OCI-M2 (cell line): ENCODE data around the gene RANBP10.

Experiments used
- DNase-seq: peaks from one replicate; lab custom pipeline; 2025; ENCODE audit not compliant: unreplicated experiment; lab: John Stamatoyannopoulos, UW

Gene RANBP10

GRCh38 chr16:67749436-67750078, 56.8 kb downstream of the RANBP10 start:
- no peak for DNase-seq

- DNase-seq: no peak
Observed at GRCh38 chr16:67748834-67749233, 57.5 kb downstream of the RANBP10 start.

- no peak for DNase-seq
Observed at GRCh38 chr16:67746846-67747245, 59.5 kb downstream of the RANBP10 start.

- no peak for DNase-seq
Observed at GRCh38 chr16:67741118-67741517, 65.2 kb downstream of the RANBP10 start.

- DNase-seq: no peak
Observed at GRCh38 chr16:67740391-67740790, 66.0 kb downstream of the RANBP10 start.

- DNase-seq: no peak
Observed at GRCh38 chr16:67736858-67737257, 69.5 kb downstream of the RANBP10 start.

GRCh38 chr16:67734731-67735201, 71.6 kb downstream of the RANBP10 start:
- DNase-seq: no peak

GRCh38 chr16:67733734-67734470, 72.5 kb downstream of the RANBP10 start:
- DNase-seq: no peak

GRCh38 chr16:67731753-67732095, 74.6 kb downstream of the RANBP10 start:
- no peak for DNase-seq

- DNase-seq: no peak
Observed at GRCh38 chr16:67731071-67731752, 75.1 kb downstream of the RANBP10 start.

- DNase-seq: no peak
Observed at GRCh38 chr16:67730326-67730725, 76.0 kb downstream of the RANBP10 start.

GRCh38 chr16:67729636-67730248, 76.6 kb downstream of the RANBP10 start:
- no peak for DNase-seq

GRCh38 chr16:67727521-67728485, 78.6 kb downstream of the RANBP10 start:
- no peak for DNase-seq

- DNase-seq: no peak
Observed at GRCh38 chr16:67726106-67727034, 80.0 kb downstream of the RANBP10 start.

- DNase-seq: no peak
Observed at GRCh38 chr16:67723911-67724305, 82.5 kb downstream of the RANBP10 start.

GRCh38 chr16:67723151-67723910, 83.0 kb downstream of the RANBP10 start:
- DNase-seq: no peak

- no peak for DNase-seq
Observed at GRCh38 chr16:67720236-67720635, 86.1 kb downstream of the RANBP10 start.

- DNase-seq: peak; percentile 3
Observed at GRCh38 chr16:67719778-67720144, 86.6 kb downstream of the RANBP10 start.
